C4-2B (cell line): ENCODE data around the gene NHSL2.

ENCODE experiments used
- ZFX ChIP-seq: fragments of 450-650 bp; IDR thresholded peaks from 2 replicates; pipeline ENCODE4 v1.6.1; 2017
- TF ChIP-seq, protein P1 (sequence below): fragments of 450-650 bp; conservative IDR thresholded peaks from 2 replicates; pipeline ENCODE4 v1.5.1; 2017; ENCODE audit warnings: mild to moderate bottlenecking

DNA sequence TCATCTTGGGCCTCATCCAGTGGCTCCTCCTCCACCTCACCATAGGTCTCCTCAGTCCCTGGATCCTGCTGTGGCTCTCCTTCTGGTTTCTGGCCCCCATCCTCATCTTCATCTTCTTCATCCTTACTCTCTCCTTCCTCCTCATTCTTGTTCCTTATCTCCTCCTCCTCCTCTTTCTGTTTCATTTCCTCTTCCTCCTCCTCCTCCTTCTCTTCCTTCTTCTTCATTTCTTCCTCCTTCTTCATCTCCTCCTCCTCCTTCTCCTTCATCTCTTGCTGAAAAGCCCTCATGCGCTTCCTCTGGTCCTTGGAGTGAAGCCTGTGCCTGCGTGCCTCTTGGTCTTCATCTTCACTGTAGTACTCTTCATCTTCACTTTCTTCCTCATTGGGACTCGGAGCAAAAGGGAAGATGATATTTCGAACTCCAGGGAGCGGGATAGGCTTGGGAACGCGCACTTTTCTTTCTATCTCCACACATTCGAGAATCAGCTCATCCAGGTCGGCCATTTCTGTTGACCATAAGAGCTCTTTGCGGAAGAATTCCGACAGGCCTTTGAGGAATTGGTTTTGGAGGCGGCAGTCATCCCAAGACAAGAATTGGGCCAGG lies 219.6 kb downstream of the NHSL2 start:
- TF ChIP-seq, protein P1, sequence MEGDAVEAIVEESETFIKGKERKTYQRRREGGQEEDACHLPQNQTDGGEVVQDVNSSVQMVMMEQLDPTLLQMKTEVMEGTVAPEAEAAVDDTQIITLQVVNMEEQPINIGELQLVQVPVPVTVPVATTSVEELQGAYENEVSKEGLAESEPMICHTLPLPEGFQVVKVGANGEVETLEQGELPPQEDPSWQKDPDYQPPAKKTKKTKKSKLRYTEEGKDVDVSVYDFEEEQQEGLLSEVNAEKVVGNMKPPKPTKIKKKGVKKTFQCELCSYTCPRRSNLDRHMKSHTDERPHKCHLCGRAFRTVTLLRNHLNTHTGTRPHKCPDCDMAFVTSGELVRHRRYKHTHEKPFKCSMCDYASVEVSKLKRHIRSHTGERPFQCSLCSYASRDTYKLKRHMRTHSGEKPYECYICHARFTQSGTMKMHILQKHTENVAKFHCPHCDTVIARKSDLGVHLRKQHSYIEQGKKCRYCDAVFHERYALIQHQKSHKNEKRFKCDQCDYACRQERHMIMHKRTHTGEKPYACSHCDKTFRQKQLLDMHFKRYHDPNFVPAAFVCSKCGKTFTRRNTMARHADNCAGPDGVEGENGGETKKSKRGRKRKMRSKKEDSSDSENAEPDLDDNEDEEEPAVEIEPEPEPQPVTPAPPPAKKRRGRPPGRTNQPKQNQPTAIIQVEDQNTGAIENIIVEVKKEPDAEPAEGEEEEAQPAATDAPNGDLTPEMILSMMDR = no peak
- TF ChIP-seq ZFX = no peak
